Measurements from ENCODE around the gene AGBL3. TPM values are rescaled to one million over a fixed set of nuclear protein-coding genes. Genes with fewer than 3 reads are reported as not detected.

The AGBL3 gene
- total RNA-seq, 1 donor from 2014 or later, result 3.5 TPM

GRCh38 chr7:135174941-135175340, 188.6 kb downstream of the AGBL3 start:
- H3K4me3 Mint-ChIP-seq, result no peak overlapping the region
- H3K36me3 Mint-ChIP-seq (ENCODE audit: low read depth), result peaks cover 10% of the 10 kb centered on the region
- no peaks in the 10 kb centered on the region for H3K9me3 Mint-ChIP-seq
- no peak overlapping the region for H3K27ac Mint-ChIP-seq (ENCODE audit: unreplicated experiment)
- peaks cover 18% of the 10 kb centered on the region for H3K4me1 Mint-ChIP-seq
- H3K27me3 Mint-ChIP-seq (ENCODE audit: low read depth), result no peaks in the 10 kb centered on the region
- TF ChIP-seq CTCF (conservative IDR thresholded peaks at IDR 0.05), result no peak
- DNase-seq (ENCODE audit: low read depth, low spot score), result no peak

DNA sequence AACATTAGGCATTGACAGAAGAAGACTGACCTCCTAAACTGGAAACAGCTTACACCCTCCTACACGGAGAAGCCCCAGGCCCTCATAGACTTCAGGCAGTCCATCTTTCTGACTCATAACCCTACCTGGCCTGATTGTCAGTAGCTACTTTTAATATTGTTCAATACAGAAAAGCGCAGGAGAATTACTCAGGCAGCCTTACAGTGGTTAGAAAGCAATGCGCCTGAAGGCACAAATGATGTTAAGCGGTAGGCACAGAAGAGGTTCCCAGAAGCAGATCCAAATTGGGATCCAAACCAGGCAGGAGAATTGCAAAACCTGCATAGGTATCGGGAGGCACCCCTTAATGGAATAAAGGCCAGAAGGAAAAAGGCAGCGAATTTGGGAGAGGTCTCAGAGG, 189.6 kb downstream of the AGBL3 start:
- H3K27ac Mint-ChIP-seq (ENCODE audit: unreplicated experiment), result no peak overlapping the region
- H3K36me3 Mint-ChIP-seq (ENCODE audit: low read depth), result peaks cover 16% of the 10 kb centered on the region
- H3K4me3 Mint-ChIP-seq, result no peak overlapping the region
- peaks cover 6% of the 10 kb centered on the region for H3K9me3 Mint-ChIP-seq
- DNase-seq (ENCODE audit: low read depth, low spot score), result no peak
- TF ChIP-seq CTCF (conservative IDR thresholded peaks at IDR 0.05), result no peak
- no peaks in the 10 kb centered on the region for H3K27me3 Mint-ChIP-seq (ENCODE audit: low read depth)
- H3K4me1 Mint-ChIP-seq, result peaks cover 15% of the 10 kb centered on the region

DNA sequence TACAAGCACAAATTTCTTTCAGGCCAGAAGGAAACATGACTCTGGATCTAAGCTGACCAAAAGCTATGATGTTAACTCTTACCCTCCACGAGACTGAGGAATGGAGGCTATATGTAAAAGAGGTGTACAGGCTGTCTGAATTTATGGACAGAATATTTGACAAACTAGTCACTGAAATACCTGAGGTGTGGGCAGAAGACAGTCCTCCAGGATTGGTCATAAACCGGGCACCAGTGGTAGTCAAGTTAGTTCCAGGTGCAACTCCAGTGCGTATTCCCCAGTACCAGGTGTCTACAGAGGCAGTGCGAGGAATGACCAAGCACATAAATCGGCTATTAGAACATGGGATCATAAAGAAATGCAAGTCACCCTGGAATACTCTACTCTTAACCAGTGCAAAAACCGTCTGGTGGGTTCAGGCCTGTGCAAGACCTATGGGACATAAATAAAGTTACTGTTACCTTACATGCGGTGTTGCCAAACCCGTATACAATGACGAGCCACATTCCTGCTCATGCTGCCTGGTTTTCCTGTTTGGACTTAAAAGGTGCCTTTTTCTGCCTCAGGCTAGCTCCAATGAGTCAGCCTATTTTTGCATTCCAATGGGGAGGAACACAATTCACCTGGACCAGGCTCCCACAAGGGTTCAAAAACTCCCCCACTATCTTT, 190.9 kb downstream of the AGBL3 start:
- H3K27ac Mint-ChIP-seq (ENCODE audit: unreplicated experiment), result no peak overlapping the region
- TF ChIP-seq CTCF (conservative IDR thresholded peaks at IDR 0.05), result no peak
- peaks cover 6% of the 10 kb centered on the region for H3K4me1 Mint-ChIP-seq
- no peak for DNase-seq (ENCODE audit: low read depth, low spot score)
- peaks cover 13% of the 10 kb centered on the region for H3K9me3 Mint-ChIP-seq
- H3K27me3 Mint-ChIP-seq (ENCODE audit: low read depth), result no peaks in the 10 kb centered on the region
- H3K36me3 Mint-ChIP-seq (ENCODE audit: low read depth), result peaks cover 28% of the 10 kb centered on the region
- H3K4me3 Mint-ChIP-seq, result no peak overlapping the region

GRCh38 chr7:135178364-135178763, 192.1 kb downstream of the AGBL3 start:
- H3K9me3 Mint-ChIP-seq, result peaks cover 18% of the 10 kb centered on the region
- peaks cover 38% of the 10 kb centered on the region for H3K36me3 Mint-ChIP-seq (ENCODE audit: low read depth)
- DNase-seq (ENCODE audit: low read depth, low spot score), result no peak
- H3K4me1 Mint-ChIP-seq, result peaks cover 5% of the 10 kb centered on the region
- TF ChIP-seq CTCF (conservative IDR thresholded peaks at IDR 0.05), result no peak
- no peaks in the 10 kb centered on the region for H3K27me3 Mint-ChIP-seq (ENCODE audit: low read depth)
- no peak overlapping the region for H3K4me3 Mint-ChIP-seq
- H3K27ac Mint-ChIP-seq (ENCODE audit: unreplicated experiment), result no peak overlapping the region

GRCh38 chr7:135179321-135179925, 193.1 kb downstream of the AGBL3 start:
- Mint-ChIP-seq H3K27ac (ENCODE audit: unreplicated experiment) (no peak overlapping the region), H3K4me3 (no peak overlapping the region), H3K27me3 (ENCODE audit: low read depth) (no peaks in the 10 kb centered on the region), H3K4me1 (peaks cover 5% of the 10 kb centered on the region), H3K9me3 (peaks cover 18% of the 10 kb centered on the region), H3K36me3 (ENCODE audit: low read depth) (peaks cover 49% of the 10 kb centered on the region)
- DNase-seq (ENCODE audit: low read depth, low spot score), result no peak
- no peak for TF ChIP-seq CTCF (conservative IDR thresholded peaks at IDR 0.05)

Data from neural crest cell (in vitro differentiated cells).